RWPE1 (cell line): ENCODE data around the gene NELFCD.

Experiments
- CTCF ChIA-PET: fragments of 350-600 bp; sonication (Branson Sonifier 250); formaldehyde crosslinking; extraction: SDS; loops from one replicate; lab custom pipeline; 2021; lab: Yijun Ruan, JAX
- POLR2A ChIA-PET: fragments of 400-600 bp; formaldehyde crosslinking; extraction: SDS; loops from one replicate; lab custom pipeline; 2020; ENCODE audit warnings: antibody characterized with exemption; ENCODE audit not compliant: low non-redundant PET; lab: Yijun Ruan, JAX
- DNase-seq: peaks from one replicate; pipeline ENCODE4 v3.0.0; 2012; ENCODE audit warnings: low spot score
- H3K27ac ChIP-seq: fragments of 450-650 bp; 2 replicates; pipeline ENCODE4 v1.5.1; 2017
- CTCF ChIP-seq: fragments of 450-650 bp; conservative IDR thresholded peaks from 2 replicates; pipeline ENCODE4 v1.5.1; 2017; ENCODE audit warnings: low read depth, mild to moderate bottlenecking

Gene NELFCD

GRCh38 chr20:59002874-59003399 lies 21.9 kb downstream of the NELFCD start:
- TF ChIP-seq CTCF, result no peak
- DNase-seq, result no peak
- CTCF ChIA-PET, result no interaction called here
- POLR2A ChIA-PET, result no interaction called here
- H3K27ac ChIP-seq, result peak overlapping the region; percentile 76

GRCh38 chr20:59003836-59004492 lies 22.9 kb downstream of the NELFCD start:
- TF ChIP-seq CTCF, result no peak
- peak overlapping the region; percentile 76 for H3K27ac ChIP-seq
- DNase-seq, result no peak
- ChIA-PET POLR2A (no interaction called here), CTCF (interaction anchor here (0.6 to 0.7 kb wide), 2 partner anchors 28 to 300 kb away, joined by 3 to 4 read pairs; partner anchors contain the start of gene ATP5F1E)

GRCh38 chr20:59004493-59004762 lies 23.4 kb downstream of the NELFCD start:
- peak overlapping the region; percentile 76 for H3K27ac ChIP-seq
- TF ChIP-seq CTCF, result no peak

GRCh38 chr20:59004763-59005522 lies 23.9 kb downstream of the NELFCD start:
- ChIA-PET CTCF (no interaction called here), POLR2A (no interaction called here)
- peak overlapping the region; percentile 76 for H3K27ac ChIP-seq
- no peak for DNase-seq
- TF ChIP-seq CTCF, result no peak

More at GRCh38 chr20:59004493-59004762, 23.4 kb downstream of the NELFCD start:
- DNase-seq, result no peak
- ChIA-PET CTCF (no interaction called here), POLR2A (no interaction called here)

GRCh38 chr20:59005523-59006166 lies 24.6 kb downstream of the NELFCD start:
- ChIA-PET CTCF (interaction anchor here (0.7 to 1.0 kb wide), 2 partner anchors 9 to 81 kb away, joined by 3 to 4 read pairs; no protein-coding TSS in a partner anchor), POLR2A (no interaction called here)
- no peak for DNase-seq
- no peak for TF ChIP-seq CTCF
- peak overlapping the region; percentile 76 for H3K27ac ChIP-seq

- TF ChIP-seq CTCF, result no peak
- peak overlapping the region; percentile 76 for H3K27ac ChIP-seq
- DNase-seq, result peak; percentile 51
- POLR2A ChIA-PET, result no interaction called here
- CTCF ChIA-PET, result interaction anchor here (0.7 to 1.0 kb wide), 2 partner anchors 10 to 81 kb away, joined by 3 to 4 read pairs; no protein-coding TSS in a partner anchor
Measured at GRCh38 chr20:59006167-59006863, 25.3 kb downstream of the NELFCD start.
